ENCODE results near the gene MYH13. TPM values are rescaled to one million over a fixed set of nuclear protein-coding genes. Genes with fewer than 3 reads are reported as not detected.

The MYH13 gene
- polyA plus RNA-seq, 4 donors = 0.06 to 0.27 (median 0.12) TPM

- DNase-seq (ENCODE audit: low read depth in 4 of 4, low spot score in 3 of 4) = no peak
These were observed 23.4 kb downstream of the MYH13 start for GRCh38 chr17:10349403-10349802.

- no peak for DNase-seq (ENCODE audit: low read depth in 4 of 4, low spot score in 3 of 4)
These were observed 28.0 kb downstream of the MYH13 start for GRCh38 chr17:10344816-10345215.

DNA sequence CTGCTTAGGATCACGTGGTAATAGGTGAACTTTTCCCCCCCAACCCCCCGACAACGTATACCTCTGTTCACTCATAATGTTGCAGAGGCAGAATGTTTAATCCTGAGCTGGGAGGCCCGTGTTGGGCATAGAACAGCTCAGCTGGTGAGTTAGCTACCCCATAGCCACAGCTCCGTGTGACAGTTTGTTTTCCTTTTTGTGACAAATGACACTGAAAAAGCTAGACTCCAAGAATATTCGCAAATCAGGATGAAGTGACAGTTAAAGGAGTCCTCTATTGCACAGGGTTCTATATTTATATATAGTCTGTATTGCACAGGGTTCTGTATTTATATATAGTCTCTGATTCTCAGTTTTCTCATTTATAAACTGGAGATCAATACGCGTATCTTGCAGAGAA is 33.8 kb downstream of the MYH13 start:
- DNase-seq (ENCODE audit: low read depth in 4 of 4, low spot score in 3 of 4) = no peak

GRCh38 chr17:10337976-10338375 is 34.8 kb downstream of the MYH13 start:
- DNase-seq (ENCODE audit: low read depth in 4 of 4, low spot score in 3 of 4) = no peak

- DNase-seq (ENCODE audit: low read depth in 4 of 4, low spot score in 3 of 4) = no peak
These were observed 35.7 kb downstream of the MYH13 start for GRCh38 chr17:10337136-10337535.

DNA sequence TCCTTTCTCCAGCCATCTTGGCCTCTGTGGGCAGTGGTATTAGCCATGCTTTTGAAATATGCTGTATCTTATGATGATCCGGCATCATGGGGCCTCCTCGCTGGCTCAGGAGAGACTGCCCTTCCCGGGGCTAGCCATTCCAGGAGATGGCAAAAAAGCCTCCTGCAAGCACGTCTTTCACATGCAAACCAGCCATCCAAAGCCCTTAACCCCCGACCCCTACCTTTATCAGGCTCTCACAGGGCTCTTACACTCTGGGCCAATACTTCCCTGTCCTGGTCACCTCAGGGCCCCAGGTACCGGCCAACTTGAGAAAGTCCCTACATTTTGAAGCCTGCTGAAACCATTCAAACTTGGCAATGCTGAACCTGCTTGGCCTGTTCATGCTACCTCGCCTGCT is 36.4 kb downstream of the MYH13 start:
- DNase-seq (ENCODE audit: low read depth in 4 of 4, low spot score in 3 of 4) = no peak

GRCh38 chr17:10332515-10332914 is 40.3 kb downstream of the MYH13 start:
- no peak for DNase-seq (ENCODE audit: low read depth in 4 of 4, low spot score in 3 of 4)

GRCh38 chr17:10328971-10329923 is 43.6 kb downstream of the MYH13 start:
- no peak for DNase-seq (ENCODE audit: low read depth in 4 of 4, low spot score in 3 of 4)

DNA sequence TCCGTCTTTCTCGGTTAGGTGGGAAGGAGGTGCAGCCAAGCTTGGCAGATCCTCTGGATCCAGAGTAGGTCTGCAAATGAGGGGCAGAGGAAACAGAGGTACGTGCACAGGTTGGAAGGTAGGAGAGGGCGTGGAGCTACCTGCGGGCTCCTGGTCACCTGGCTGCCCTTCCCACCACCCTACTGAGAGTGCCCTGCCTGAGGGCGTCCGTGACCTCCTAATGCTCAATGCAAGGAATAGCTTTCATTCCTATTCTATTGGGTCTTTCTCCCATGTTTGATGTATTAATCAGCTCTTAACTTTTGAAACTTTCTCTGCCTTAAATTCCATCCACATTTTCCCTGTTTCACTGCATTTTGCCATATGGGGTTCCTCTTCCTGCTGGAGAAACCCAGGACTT is 44.6 kb downstream of the MYH13 start:
- DNase-seq (ENCODE audit: low read depth in 4 of 4, low spot score in 3 of 4) = no peak

DNA sequence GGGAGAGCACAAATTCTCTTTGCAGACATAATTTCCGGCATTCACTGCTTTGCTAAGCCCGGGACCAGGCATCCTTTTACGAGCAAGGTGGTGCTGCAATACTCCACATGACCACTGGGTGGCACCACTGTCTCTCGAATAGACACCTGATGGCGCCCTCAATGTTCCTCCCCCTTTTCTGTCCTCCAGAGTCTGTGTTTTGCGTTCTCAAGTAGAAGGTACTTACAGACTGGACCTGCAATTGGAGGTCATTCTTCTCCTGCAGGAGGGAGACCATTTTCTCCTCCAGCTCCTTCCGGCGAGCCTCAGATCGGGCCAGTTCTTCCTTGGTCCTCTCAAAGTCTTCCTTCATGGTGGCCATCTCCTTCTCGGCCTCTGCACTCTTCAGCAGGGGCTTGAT is 45.2 kb downstream of the MYH13 start:
- peak; percentile 44 to 71 (median 68) for DNase-seq (ENCODE audit: low read depth in 4 of 4, low spot score in 3 of 4)

DNA sequence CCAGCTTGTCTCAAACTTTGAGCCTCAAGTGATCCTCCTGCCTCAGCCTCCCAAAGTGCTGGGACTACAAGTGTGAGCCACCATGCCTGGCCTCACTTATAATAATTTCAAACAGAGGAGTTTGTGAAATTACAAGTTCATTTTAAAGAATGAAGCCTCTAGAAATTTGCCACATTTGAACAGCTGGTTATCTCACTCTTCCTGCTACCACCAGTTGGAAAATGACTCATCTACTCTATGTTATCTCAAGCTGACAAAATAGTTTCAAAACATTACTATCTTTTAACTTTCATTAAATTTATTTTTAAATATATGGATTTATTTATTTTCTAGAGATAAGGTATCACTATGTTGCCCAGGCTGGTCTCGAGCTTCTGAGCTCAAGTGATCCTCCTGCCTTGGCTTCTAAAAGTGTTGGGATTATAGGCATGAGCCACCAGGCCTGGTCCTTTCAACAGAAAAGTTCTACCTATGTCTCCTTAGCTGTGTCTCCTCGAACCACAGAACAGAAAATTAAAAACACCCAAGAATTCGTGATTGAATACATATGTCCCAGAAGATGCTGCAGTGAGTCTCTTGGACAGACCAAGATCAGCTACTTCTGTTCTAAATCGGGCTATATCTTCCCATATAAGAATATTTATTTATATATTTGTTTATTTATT is 47.6 kb downstream of the MYH13 start:
- DNase-seq (ENCODE audit: low read depth in 4 of 4, low spot score in 3 of 4) = no peak

DNA sequence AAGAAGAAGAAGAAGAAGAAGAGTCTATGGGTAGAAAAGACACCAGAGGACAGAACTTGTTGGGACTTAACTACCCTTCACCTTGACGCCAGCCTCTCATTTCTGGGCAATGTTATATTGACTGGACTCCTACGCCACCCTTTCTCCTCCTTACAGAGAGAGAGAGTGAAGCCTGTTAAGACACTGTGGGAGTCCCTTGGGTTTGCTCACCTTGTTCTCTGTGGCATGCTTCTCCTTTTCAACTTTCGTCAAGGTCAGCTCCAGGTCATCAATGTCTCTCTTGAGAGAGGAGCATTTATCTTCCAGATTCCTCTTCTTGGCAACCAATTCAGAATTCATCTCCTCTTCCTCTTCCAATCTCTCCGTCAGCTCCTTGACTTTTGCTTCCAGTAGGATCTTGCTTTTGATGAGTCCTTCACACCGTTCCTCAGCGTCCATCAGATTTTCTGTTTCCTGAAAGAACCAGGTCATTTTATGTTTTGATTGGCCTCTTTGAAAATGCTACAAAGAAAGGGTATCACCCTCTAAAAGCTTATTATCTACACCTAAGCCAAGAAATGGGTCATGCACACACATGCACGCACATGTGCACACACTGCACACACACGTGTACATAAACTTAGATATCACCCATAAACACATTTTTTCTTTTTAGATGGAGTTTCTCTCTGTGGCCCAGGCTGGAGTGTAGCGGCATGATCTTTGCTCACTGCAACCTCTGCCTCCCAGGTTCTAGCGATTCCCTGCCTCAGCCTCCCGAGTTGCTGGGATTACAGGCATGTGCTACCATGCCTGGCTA is 48.8 kb downstream of the MYH13 start:
- DNase-seq (ENCODE audit: low read depth in 4 of 4, low spot score in 3 of 4) = no peak

GRCh38 chr17:10318535-10318934 is 54.3 kb downstream of the MYH13 start:
- DNase-seq (ENCODE audit: low read depth in 4 of 4, low spot score in 3 of 4) = no peak

DNA sequence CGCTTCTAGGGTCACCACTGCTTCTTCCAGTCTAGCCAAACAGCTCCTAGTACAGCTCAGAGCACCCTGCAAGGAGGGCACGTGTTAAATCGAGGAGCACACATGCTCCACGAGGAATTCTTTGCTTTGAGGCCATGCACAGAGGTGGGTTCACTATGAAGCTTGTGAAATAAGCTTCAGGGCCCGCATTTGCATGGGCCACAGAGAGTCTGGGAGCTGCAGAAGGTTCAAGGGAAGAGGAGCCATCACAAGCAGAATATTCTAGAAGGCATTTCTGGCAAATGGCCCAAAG is 55.3 kb downstream of the MYH13 start:
- no peak for DNase-seq (ENCODE audit: low read depth in 4 of 4, low spot score in 3 of 4)

GRCh38 chr17:10316801-10317542 is 55.8 kb downstream of the MYH13 start:
- peak in 1 of 4 donors; percentile 29 for DNase-seq (ENCODE audit: low read depth in 4 of 4, low spot score in 3 of 4)

DNA sequence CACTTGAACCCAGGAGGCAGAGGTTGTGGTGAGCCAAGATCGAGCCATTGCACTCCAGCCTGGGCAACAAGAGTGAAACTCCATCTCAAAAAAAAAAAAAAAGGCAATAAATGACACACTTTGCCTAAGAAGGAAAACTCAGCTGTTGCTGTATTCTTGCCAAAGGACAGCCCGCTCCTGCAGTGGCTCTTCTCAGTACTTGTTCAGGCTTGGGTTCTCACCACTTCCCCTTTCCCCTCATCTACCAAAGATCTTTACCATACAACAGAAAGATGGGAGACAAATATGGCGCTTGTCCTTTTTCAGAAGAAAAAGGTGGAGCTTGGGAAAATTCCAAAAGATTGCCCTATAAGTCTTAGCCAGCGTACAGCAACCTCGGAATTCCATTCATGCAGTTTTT is 58.5 kb downstream of the MYH13 start:
- no peak for DNase-seq (ENCODE audit: low read depth in 4 of 4, low spot score in 3 of 4)

DNA sequence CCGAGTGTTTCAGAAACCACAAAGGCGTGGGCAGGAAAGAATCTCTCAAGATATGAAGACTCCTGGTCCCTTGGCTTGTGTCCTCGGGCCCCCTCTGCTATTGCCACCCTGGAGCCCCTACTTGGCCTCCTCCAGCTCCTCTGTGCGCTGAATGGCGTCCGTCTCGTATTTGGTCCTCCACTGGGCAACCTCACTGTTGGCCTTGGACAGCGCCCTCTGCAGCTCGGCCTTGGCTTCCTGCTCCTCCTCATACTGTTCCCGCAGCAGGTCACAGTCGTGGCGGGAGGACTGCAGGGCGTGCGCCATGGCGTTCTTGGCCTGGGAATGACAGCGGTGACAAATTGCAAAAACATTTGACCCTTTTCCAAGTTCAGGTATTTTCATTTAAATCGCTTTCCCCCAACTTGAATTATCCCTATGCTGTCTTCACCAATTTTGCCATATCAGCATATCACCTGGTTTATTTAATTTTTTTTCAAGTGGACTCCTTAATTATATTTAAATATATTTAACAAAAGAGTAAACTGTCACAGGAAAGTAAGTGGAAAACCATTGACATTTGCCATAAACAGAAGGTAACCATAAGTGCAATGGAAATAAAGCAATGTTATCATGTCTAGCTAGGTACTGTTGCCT is 59.7 kb downstream of the MYH13 start:
- no peak for DNase-seq (ENCODE audit: low read depth in 4 of 4, low spot score in 3 of 4)

DNA sequence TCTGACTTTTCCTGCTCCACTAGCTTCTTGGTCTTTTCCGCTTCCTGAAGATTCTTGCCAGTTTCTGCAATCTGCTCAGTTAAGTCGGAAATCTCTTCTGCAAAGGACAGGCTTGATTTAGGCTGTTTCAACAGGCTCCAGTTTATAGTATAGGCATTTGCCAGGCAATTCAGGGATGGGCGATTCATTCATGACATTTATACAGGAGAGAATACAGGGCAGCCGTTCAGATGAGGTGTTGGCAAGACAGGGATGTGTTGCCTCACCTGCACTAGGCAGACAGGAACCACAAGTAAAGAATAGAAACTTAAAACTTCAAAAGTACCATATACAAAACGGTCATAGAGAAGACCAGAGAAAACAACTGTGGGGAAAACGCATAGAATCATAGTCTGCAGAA is 61.7 kb downstream of the MYH13 start:
- no peak for DNase-seq (ENCODE audit: low read depth in 4 of 4, low spot score in 3 of 4)

- no peak for DNase-seq (ENCODE audit: low read depth in 4 of 4, low spot score in 3 of 4)
These were observed 63.5 kb downstream of the MYH13 start for GRCh38 chr17:10309003-10309974.

Measured in left renal pelvis (tissue), 4 donors.